ENCODE results near the gene ATP6AP1. TPM values are rescaled to one million over a fixed set of nuclear protein-coding genes. Genes with fewer than 3 reads are reported as not detected.

The ATP6AP1 gene
- total RNA-seq, 1 experiment from 2014 or later, result 221 TPM

- Histone ChIP-seq H3K27ac (ENCODE audit: low read length) (peak overlapping the region; percentile 83), H3K4me1 (ENCODE audit: control insufficient read depth, insufficient read depth, low read length) (peaks cover 26% of the 10 kb centered on the region), H3K9me3 (ENCODE audit: control insufficient read depth, insufficient read depth, low read depth, low read length) (no peaks in the 10 kb centered on the region), H3K27me3 (ENCODE audit: control insufficient read depth, insufficient read depth, low read length) (no peaks in the 10 kb centered on the region), H3K36me3 (ENCODE audit: control insufficient read depth, insufficient read depth, low read length) (peaks cover 6% of the 10 kb centered on the region), H3K4me3 (ENCODE audit: low read depth in 2 of 2, low read length in 2 of 2) (peak overlapping the region; percentile 67 to 68)
- CTCF ChIA-PET, result interaction anchor here (0.7 kb wide), 1 partner anchor 9 kb away, joined by 5 read pairs; no protein-coding TSS in a partner anchor
- in situ Hi-C loops (cut with HindIII; ENCODE audit: low pct_unique_long_range_greater_than_20kb, low sequenced_read_pairs), result no loop called here
- no peak for TF ChIP-seq SIN3A (IDR thresholded peaks at IDR 0.05; ENCODE audit: borderline replicate concordance, insufficient read depth, low read depth, low read length)
- TF ChIP-seq REST (IDR thresholded peaks at IDR 0.05; ENCODE audit: insufficient read depth in 1 of 2, low read depth in 2 of 2, low read length in 1 of 2), result no peak
- no peak for DNase-seq (ENCODE audit: low read depth, low spot score)
- BruUV-seq (replicated peaks), result no TSS peak
- no peak for ATAC-seq
- intact Hi-C loops (cut with micrococcal nuclease; ENCODE audit: unreplicated experiment), result no loop called here
- POLR2A ChIA-PET, result interaction anchor here (0.7 kb wide), 1 partner anchor 34 kb away, joined by 5 read pairs; no protein-coding TSS in a partner anchor
Observed at GRCh38 chrX:154429711-154430110, 1.2 kb downstream of the ATP6AP1 start.

- Histone ChIP-seq H3K4me3 (ENCODE audit: low read depth in 2 of 2, low read length in 2 of 2) (no peak overlapping the region), H3K36me3 (ENCODE audit: control insufficient read depth, insufficient read depth, low read length) (peaks cover 6% of the 10 kb centered on the region), H3K27me3 (ENCODE audit: control insufficient read depth, insufficient read depth, low read length) (no peaks in the 10 kb centered on the region), H3K4me1 (ENCODE audit: control insufficient read depth, insufficient read depth, low read length) (peaks cover 26% of the 10 kb centered on the region), H3K9me3 (ENCODE audit: control insufficient read depth, insufficient read depth, low read depth, low read length) (no peaks in the 10 kb centered on the region), H3K27ac (ENCODE audit: low read length) (peak overlapping the region; percentile 18; the same call in 1 of the 2 replicates)
- BruUV-seq (replicated peaks), result no TSS peak
- no peak for DNase-seq (ENCODE audit: low read depth, low spot score)
- no peak for ATAC-seq
- POLR2A ChIA-PET, result no interaction called here
- CTCF ChIA-PET, result interaction anchor here (0.7 kb wide), 1 partner anchor 8 kb away, joined by 5 read pairs; no protein-coding TSS in a partner anchor
- intact Hi-C loops (cut with micrococcal nuclease; ENCODE audit: unreplicated experiment) (no loop called here), in situ Hi-C loops (cut with HindIII; ENCODE audit: low pct_unique_long_range_greater_than_20kb, low sequenced_read_pairs) (no loop called here)
- TF ChIP-seq CTCF (IDR thresholded peaks at IDR 0.05), result no peak
- no peak for TF ChIP-seq SIN3A (IDR thresholded peaks at IDR 0.05; ENCODE audit: borderline replicate concordance, insufficient read depth, low read depth, low read length)
- no peak for TF ChIP-seq TCF7L2 (IDR thresholded peaks at IDR 0.05; ENCODE audit: low read depth, low read length)
- no peak for TF ChIP-seq REST (IDR thresholded peaks at IDR 0.05; ENCODE audit: insufficient read depth in 1 of 2, low read depth in 2 of 2, low read length in 1 of 2)
- TF ChIP-seq POLR2AphosphoS5 (IDR thresholded peaks at IDR 0.05; ENCODE audit: low read depth, low read length), result no peak
Observed at GRCh38 chrX:154430479-154430878, 2.0 kb downstream of the ATP6AP1 start.
